BLaER1 treated with 17β-estradiol and CSF1 and Interleukin-3, amounts not matched to agents 10 nM and 100 nM (cell line): ENCODE results near the gene CDH23.

ENCODE experiments used
- H3K27ac ChIP-seq, 11 experiments: shearing (Covaris generic); formaldehyde crosslinking; 2 replicates each; pipeline ENCODE4 v1.8.1; 2022
- H3K27me3 ChIP-seq, 11 experiments: shearing (Covaris generic); formaldehyde crosslinking; 2 replicates each; pipeline ENCODE4 v1.8.1; 2022
- H3K36me3 ChIP-seq, 11 experiments: shearing (Covaris generic); formaldehyde crosslinking; 2 replicates each; pipeline ENCODE4 v1.8.1; 2022
- H3K4me1 ChIP-seq, 10 experiments: shearing (Covaris generic); formaldehyde crosslinking; 2 replicates each; pipeline ENCODE4 v1.8.1; 2022
- H3K4me2 ChIP-seq, 11 experiments: shearing (Covaris generic); formaldehyde crosslinking; 2 replicates each; pipeline ENCODE4 v1.8.1; 2022
- H3K4me3 ChIP-seq, 10 experiments: shearing (Covaris generic); formaldehyde crosslinking; 2 replicates each; pipeline ENCODE4 v1.8.1; 2022
- H3K9ac ChIP-seq, 11 experiments: shearing (Covaris generic); formaldehyde crosslinking; 2 replicates each; pipeline ENCODE4 v1.8.1; 2022
- H3K9me3 ChIP-seq, 11 experiments: shearing (Covaris generic); formaldehyde crosslinking; replicated peaks in 1 of 11; 2 replicates each; pipeline ENCODE4 v1.8.1; 2022
- H4K20me1 ChIP-seq, 11 experiments: shearing (Covaris generic); formaldehyde crosslinking; 2 replicates each; pipeline ENCODE4 v1.8.1; 2022
- Cebpa-rat ChIP-seq, 11 experiments: shearing (Covaris generic); IDR thresholded peaks; 2 replicates each; pipeline ENCODE4 v1.8.1; 2022

Gene CDH23

GRCh38 chr10:71691405-71691804 lies 294.7 kb downstream of the CDH23 start:
- Histone ChIP-seq H3K27me3 (no peaks in the 10 kb centered on the region), H3K9me3 (peaks cover 0 to 8% (median 4%) of the 10 kb centered on the region in 11 experiments; a peak in 5 of 22 replicates), H3K4me1 (peaks cover 36 to 44% (median 40%) of the 10 kb centered on the region in 10 experiments), H3K27ac (no peak overlapping the region), H3K4me3 (no peak overlapping the region), H3K9ac (no peak overlapping the region), H3K4me2 (no peak overlapping the region), H4K20me1 (no peaks in the 10 kb centered on the region), H3K36me3 (no peaks in the 10 kb centered on the region)
- no peak for TF ChIP-seq Cebpa-rat (IDR thresholded peaks at IDR 0.05)

GRCh38 chr10:71692598-71693306 lies 296.0 kb downstream of the CDH23 start:
- Histone ChIP-seq H3K27me3 (no peaks in the 10 kb centered on the region), H4K20me1 (no peaks in the 10 kb centered on the region), H3K4me2 (peak overlapping the region; percentile 63 to 91 (median 78); a peak in 18 of 22 replicates), H3K27ac (peak overlapping the region in 2 of 11 experiments; percentile 17 to 72; a peak in 1 of 22 replicates), H3K4me1 (peaks cover 50 to 58% (median 53%) of the 10 kb centered on the region in 10 experiments), H3K9me3 (peaks cover 0 to 8% (median 4%) of the 10 kb centered on the region in 11 experiments; a peak in 5 of 22 replicates), H3K4me3 (no peak overlapping the region), H3K36me3 (no peaks in the 10 kb centered on the region), H3K9ac (no peak overlapping the region)
- TF ChIP-seq Cebpa-rat (IDR thresholded peaks at IDR 0.05) = no peak

- peaks cover 0 to 8% (median 4%) of the 10 kb centered on the region in 11 experiments; a peak in 5 of 22 replicates for H3K9me3 ChIP-seq
- H3K36me3 ChIP-seq = no peaks in the 10 kb centered on the region
- H4K20me1 ChIP-seq = no peaks in the 10 kb centered on the region
- H3K27me3 ChIP-seq = no peaks in the 10 kb centered on the region
- H3K4me2 ChIP-seq = peak overlapping the region; percentile 63 to 91 (median 78)
- H3K27ac ChIP-seq = peak overlapping the region in 9 of 11 experiments; percentile 21 to 76 (median 66); a peak in 15 of 22 replicates
- no peak overlapping the region for H3K4me3 ChIP-seq
- TF ChIP-seq Cebpa-rat (IDR thresholded peaks at IDR 0.05) = no peak
- H3K4me1 ChIP-seq = peaks cover 51 to 61% (median 55%) of the 10 kb centered on the region in 10 experiments
- H3K9ac ChIP-seq = peak overlapping the region in 4 of 11 experiments; percentile 27 to 50 (median 46); a peak in 5 of 22 replicates
Measured at GRCh38 chr10:71693377-71693776, 296.7 kb downstream of the CDH23 start.

- H3K4me3 ChIP-seq = peak overlapping the region in 3 of 10 experiments; percentile 7 to 41 (median 9); a peak in 4 of 20 replicates
- peaks cover 0 to 8% (median 4%) of the 10 kb centered on the region in 11 experiments; a peak in 5 of 22 replicates for H3K9me3 ChIP-seq
- TF ChIP-seq Cebpa-rat (IDR thresholded peaks at IDR 0.05) = no peak
- H3K9ac ChIP-seq = peak overlapping the region in 10 of 11 experiments; percentile 11 to 50 (median 32); a peak in 9 of 22 replicates
- H4K20me1 ChIP-seq = no peaks in the 10 kb centered on the region
- H3K27me3 ChIP-seq = no peaks in the 10 kb centered on the region
- peak overlapping the region; percentile 63 to 91 (median 78) for H3K4me2 ChIP-seq
- peaks cover 51 to 65% (median 56%) of the 10 kb centered on the region in 10 experiments for H3K4me1 ChIP-seq
- H3K27ac ChIP-seq = peak overlapping the region in 9 of 11 experiments; percentile 21 to 76 (median 66); a peak in 16 of 22 replicates
- no peaks in the 10 kb centered on the region for H3K36me3 ChIP-seq
Measured at GRCh38 chr10:71694039-71694501, 297.4 kb downstream of the CDH23 start.

- peak overlapping the region; percentile 63 to 91 (median 78) for H3K4me2 ChIP-seq
- H3K36me3 ChIP-seq = no peaks in the 10 kb centered on the region
- peak overlapping the region in 9 of 11 experiments; percentile 11 to 50 (median 37); a peak in 11 of 22 replicates for H3K9ac ChIP-seq
- H3K4me1 ChIP-seq = peaks cover 50 to 65% (median 55%) of the 10 kb centered on the region in 10 experiments
- H4K20me1 ChIP-seq = no peaks in the 10 kb centered on the region
- peak overlapping the region in 3 of 10 experiments; percentile 7 to 41 (median 9); a peak in 3 of 20 replicates for H3K4me3 ChIP-seq
- H3K27ac ChIP-seq = peak overlapping the region in 8 of 11 experiments; percentile 40 to 76 (median 68); a peak in 17 of 22 replicates
- TF ChIP-seq Cebpa-rat (IDR thresholded peaks at IDR 0.05) = no peak
- no peaks in the 10 kb centered on the region for H3K27me3 ChIP-seq
- peaks cover 0 to 8% (median 4%) of the 10 kb centered on the region in 11 experiments; a peak in 5 of 22 replicates for H3K9me3 ChIP-seq
Measured at GRCh38 chr10:71694567-71694968, 297.8 kb downstream of the CDH23 start.

GRCh38 chr10:71695502-71696476 lies 299.1 kb downstream of the CDH23 start:
- Histone ChIP-seq H3K9me3 (peaks cover 0 to 8% (median 4%) of the 10 kb centered on the region in 11 experiments; a peak in 5 of 22 replicates), H3K9ac (peak overlapping the region in 8 of 11 experiments; percentile 12 to 50 (median 36); a peak in 11 of 22 replicates), H3K27ac (peak overlapping the region in 8 of 11 experiments; percentile 12 to 76 (median 54); a peak in 13 of 22 replicates), H3K4me2 (peak overlapping the region; percentile 63 to 91 (median 78)), H3K4me1 (peaks cover 51 to 70% (median 58%) of the 10 kb centered on the region in 10 experiments), H3K36me3 (no peaks in the 10 kb centered on the region), H3K4me3 (no peak overlapping the region), H4K20me1 (no peaks in the 10 kb centered on the region), H3K27me3 (no peaks in the 10 kb centered on the region)
- TF ChIP-seq Cebpa-rat (IDR thresholded peaks at IDR 0.05) = no peak

GRCh38 chr10:71696628-71697326 lies 300.1 kb downstream of the CDH23 start:
- Histone ChIP-seq H3K4me3 (no peak overlapping the region), H3K9ac (0 out of 22 replicates have a peak overlapping the region, but pooled peaks of 1 of the 11 experiments have one; percentile 50), H3K27me3 (no peaks in the 10 kb centered on the region), H4K20me1 (no peaks in the 10 kb centered on the region), H3K4me2 (peak overlapping the region; percentile 38 to 91 (median 78); a peak in 21 of 22 replicates), H3K27ac (peak overlapping the region in 3 of 11 experiments; percentile 15 to 66 (median 58); a peak in 2 of 22 replicates), H3K9me3 (peaks cover 0 to 1% (median 0%) of the 10 kb centered on the region in 11 experiments; a peak in 4 of 22 replicates), H3K36me3 (no peaks in the 10 kb centered on the region), H3K4me1 (peaks cover 52 to 79% (median 66%) of the 10 kb centered on the region in 10 experiments)
- no peak for TF ChIP-seq Cebpa-rat (IDR thresholded peaks at IDR 0.05)
